Epithelial cell of umbilical artery (primary cell): ENCODE measurements around the gene CPT1B. TPM values are rescaled to one million over a fixed set of nuclear protein-coding genes. Genes with fewer than 3 reads are reported as not detected.

Source experiments
- total RNA-seq: library from RNA; depleted of rRNA; stranded (reverse); fragments of >200 nt; gene quantifications from 2 replicates; pipeline ENCODE4 v1.2.3, GENCODE V29; 2014

The CPT1B gene
- total RNA-seq, result 0.65 and 2.6 TPM in 2 replicates

DNA sequence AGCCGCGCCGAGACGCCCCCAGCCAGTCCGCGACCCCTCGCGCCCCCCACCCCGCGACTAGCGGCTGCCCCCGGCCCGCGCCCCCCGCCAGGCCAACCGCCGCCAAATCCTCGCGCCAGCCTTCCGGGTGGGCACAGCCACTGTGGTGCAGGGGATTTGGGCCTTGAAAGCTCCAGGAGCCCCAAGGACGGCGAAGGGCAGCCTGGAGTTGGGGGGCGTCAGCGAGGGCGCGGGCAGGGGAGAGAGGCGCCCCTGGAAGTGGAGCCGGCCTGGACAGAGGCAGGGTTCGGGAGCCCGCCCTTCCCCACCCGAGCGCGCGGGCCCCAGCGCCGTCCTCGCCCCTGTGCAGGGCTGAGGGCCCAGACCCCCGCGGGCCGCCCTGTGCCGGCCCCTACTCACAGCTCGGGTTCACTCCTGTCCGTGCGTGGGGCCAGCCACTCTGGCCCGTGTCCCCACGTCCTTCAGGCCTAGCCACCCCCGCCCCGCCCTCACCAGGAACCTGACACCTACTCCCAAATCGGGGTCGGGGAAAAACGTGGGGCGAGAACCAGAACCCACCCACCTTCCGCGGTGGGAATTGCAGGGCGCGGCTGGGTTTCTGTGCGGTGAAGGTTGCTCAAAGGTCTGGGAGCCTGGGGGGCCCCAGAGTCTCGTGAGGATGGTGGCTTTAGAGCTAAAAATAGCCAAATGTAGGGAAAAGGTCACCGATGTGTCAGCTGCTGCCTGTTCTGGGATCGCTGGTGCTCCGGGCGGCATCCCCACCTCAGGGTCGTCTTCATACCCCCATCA is at the start of gene CPT1B:
CPT1B (minus strand) TSS at position 441 of the 789 bp plus-strand sequence. CDS start 512 bp downstream, outside the sequence.

DNA sequence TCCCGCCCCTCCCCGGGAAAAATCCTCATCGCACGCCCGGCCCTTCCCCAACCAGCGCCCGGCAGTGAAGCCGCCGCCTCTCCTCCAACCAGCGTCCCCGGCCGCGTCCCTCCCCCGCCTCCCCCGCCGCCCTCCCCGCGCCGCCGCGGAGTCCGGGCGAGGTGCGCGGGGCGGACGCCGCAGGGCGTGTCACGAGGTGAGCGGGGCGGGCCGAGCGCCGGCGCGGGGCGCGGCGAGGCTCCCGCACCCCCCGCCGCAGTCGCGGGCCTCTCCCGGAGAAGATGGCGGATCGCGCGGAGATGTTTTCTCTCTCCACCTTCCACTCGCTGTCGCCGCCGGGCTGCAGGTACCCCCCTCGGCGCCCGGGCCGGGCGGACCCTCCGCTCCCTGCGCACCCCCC is 22.3 kb upstream of the CPT1B start, which contains the start of gene MAPK8IP2:
MAPK8IP2 (plus strand) TSS at position 256 of the 400 bp plus-strand sequence; CDS start at position 282, 26 bp downstream.

DNA sequence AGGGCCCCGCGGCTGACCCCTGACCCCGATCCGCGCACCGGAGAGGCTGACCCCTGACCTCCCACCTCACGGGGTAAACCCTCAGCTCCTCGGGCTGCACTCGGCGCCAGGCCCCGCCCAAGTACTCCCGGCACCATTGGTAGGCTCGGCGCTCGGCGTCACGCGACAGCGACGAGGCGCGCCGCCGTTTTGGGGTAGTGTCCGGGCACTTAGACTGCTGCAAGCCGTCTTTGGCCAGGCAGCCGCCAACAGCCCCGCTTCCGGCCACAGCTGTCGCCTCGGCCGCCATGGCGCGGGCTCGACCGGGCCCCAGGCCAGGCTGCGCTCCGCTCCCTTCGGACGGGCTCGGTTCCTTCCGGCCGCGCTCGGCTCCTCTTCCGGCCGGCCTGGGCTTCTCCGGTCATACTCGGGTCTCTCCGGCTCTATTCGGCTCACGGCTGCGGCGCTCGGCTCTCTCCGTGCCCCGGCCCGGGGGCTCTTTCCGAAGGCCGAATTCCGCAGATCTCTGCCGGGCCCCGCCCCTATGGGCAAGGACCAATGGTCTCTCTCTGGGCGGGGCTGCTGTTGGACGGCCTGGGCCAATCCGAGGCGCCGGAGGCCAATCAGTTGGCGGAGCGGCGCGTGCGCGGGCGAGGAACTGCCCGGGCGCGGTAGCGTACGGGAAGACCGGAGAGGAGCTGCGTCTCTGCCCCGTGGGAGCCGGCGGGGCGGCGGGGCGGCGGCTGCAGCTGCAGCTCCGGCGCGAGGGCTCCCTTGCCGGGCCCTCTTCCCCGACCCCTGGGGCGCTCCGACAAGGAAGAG is 4.5 kb upstream of the CPT1B start, which contains the start of gene CHKB:
CHKB (minus strand) TSS at position 357 of the 801 bp plus-strand sequence; CDS start at position 289, 68 bp downstream.

DNA sequence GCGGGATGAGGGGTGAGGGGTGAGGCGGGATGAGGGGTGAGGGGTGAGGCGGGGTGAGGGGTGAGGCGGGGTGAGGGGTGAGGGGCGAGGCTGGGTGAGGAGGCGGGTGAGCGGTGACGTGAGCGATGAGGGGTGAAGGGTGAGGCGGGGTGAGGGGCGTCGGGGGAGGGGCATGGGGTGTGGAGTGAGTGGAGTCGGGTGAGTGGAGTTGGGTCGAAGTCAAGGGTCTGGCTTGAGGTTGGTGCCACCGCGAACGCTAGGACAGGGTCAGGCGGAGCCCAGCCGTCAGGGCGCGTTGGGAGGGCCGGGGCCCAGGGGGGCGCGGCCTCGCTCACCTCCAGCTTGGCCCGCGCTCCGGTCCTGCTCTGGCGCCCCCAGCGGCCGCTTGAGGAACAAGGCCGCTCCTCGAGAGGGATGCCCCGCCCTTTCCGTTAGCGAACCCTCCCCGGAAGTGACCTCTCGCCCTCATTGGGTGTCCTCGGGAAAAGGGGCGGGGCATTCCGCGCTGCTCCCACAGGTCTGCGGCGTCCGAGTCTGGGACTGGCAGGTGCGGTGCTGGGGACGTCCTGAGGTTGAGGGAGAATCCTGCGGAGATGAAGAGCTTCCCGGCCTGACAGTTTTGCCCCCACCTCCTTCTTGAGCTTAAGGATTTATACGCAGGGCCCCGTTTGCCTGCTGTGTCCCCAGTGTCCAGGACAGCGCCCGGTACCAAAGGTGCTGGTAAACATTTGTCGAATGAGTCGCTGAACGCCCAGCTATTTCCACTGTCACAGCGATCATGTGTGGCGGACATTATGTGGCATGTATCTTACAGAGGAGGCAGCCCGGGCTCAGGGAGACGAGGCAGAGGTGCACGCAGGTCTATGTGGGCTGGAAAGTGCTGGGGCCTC is 15.5 kb downstream of the CPT1B start, which contains the start of gene SYCE3:
SYCE3 (minus strand) TSS at position 397 of the 890 bp plus-strand sequence. CDS start 6,514 bp downstream, outside the sequence.

DNA sequence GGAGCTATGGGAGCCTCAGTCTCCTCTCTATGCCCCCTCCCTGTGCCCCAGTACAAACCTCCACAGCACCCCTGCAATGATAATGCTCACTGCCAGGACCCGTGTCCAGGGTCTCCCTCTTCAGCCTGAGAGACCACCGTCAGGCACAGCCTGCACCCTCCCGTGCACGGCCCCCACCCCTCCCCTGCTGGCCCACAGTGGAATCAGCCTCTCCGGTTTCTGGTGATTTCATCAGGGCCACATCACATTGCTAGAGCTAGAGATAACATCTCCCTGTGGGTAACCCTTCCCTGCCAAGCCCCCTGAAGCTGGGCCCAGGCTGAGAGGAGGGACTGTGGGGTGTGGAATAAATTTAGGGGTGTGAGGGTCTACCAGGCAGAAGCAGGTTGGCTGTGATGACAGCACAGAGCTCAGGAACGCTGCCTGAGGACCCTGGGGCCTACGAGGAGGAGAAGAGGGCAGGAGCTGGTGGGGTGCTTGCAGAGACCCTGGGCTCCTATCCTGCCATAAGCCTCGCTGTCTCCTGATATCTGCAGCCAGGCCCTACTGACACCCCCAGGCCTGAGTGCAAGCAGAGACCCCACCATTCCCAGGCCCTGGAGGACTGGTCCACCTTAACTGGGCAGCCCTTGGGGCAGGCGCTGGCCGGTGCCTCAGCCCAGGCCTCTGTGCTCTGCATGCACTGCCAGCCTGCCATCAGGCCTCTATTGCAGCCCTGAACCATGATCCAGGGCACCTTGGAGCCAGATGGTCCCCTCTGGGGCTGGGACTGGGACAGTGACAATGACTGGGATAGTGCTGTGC is 32.5 kb downstream of the CPT1B start, which contains the start of gene KLHDC7B:
KLHDC7B (plus strand) TSS at position 378 of the 804 bp plus-strand sequence; CDS start at position 723, 345 bp downstream.

DNA sequence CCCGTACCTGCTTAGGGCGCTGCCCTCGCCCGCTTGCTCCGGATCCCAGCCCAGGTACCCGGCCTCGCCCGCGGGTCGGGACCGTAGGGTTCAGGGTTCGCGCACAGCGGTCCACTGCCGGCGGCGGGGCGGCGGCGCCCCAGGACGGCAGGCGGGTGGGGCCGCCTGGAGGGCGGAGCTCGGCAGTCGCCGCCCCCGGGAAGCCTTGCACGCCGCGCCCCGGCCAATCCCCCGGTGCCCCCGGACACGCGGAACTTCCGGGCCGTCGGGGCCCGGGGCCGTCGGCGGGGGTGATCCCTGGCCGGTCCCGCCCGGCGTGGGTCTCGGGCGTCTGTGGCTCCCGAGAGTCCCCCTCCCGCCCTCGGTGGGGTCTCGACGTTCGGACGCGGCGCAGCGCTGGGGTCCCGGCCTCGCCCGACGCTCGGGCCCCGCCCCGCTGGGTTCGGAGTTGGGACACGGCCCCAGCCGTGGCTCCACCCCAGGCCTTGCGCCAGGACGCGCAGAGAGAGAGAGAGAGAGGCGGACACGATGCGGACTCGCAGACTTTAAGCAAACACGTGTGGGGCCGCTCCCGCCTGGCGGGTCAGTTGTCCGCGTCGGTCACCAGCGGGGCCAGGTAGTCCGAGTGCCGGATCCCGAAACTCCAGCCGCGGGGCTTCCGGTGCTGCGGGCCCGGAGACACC is 48.2 kb downstream of the CPT1B start, which contains the start of gene TYMP:
TYMP (minus strand) TSS at position 116 of the 683 bp plus-strand sequence. CDS start 303 bp downstream, outside the sequence.

DNA sequence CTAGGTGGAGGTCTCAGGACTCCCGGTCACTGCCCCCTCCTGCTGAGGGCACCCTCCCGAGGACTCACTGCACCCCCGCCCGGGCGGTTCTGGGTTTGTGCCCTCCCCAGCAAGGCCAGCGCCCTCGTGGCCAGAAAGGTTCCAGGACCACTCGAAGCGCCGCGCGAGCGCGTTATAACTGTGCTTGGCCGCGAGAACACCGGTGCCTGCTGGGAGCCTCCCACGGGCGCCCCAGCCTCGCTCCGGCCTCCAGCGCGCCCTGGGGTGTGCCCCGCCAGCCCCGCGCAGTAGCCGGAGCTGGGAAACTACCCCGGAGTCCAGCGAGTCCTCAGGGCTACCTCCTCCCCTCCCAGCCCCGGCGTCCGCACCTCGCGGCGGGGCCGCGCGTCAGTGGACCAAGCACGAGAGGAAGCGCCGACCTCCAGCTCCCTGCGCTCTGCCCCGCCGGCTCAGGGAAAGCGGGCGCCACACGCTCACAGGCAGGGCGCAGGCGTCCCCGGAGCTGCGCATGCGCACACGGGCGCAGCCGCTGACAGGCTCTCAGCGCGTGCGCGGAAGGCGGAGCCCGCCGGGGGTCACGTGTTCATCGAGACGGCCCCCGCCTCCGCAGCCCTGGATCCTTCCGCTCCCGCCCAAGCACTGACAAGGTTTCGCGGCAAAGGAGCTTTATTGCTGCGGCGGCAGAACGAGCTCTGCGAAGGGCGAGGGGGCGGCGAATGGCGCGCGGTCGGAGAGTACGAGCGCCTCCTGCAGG is 52.9 kb downstream of the CPT1B start, which contains the start of gene SCO2:
SCO2 (minus strand) TSS at position 495 of the 754 bp plus-strand sequence. CDS start 1,187 bp downstream, outside the sequence.

Other genes with a start within 250 kb of the CPT1B start
- gene PPP6R2, start 235.1 kb downstream of the CPT1B start, total RNA-seq, result 44.5 and 58.5 TPM in 2 replicates
- gene SBF1, start 103.4 kb downstream of the CPT1B start, total RNA-seq, result 40.4 and 40.6 TPM in 2 replicates
- 0.46 and 0.97 TPM in 2 replicates for gene ADM2, start 96.9 kb downstream of the CPT1B start, total RNA-seq
- gene MIOX, start 91.6 kb downstream of the CPT1B start, total RNA-seq, result not detected in 2 replicates
- gene LMF2, start 70.7 kb downstream of the CPT1B start, total RNA-seq, result 21.8 and 22.2 TPM in 2 replicates
- 27.6 and 43.0 TPM in 2 replicates for gene NCAPH2, start 70.2 kb downstream of the CPT1B start, total RNA-seq
- 2.9 and 4.9 TPM in 2 replicates for gene SCO2, start 52.8 kb downstream of the CPT1B start, total RNA-seq
- 8.1 and 25.5 TPM in 2 replicates for gene TYMP, start 48.4 kb downstream of the CPT1B start, total RNA-seq
- gene KLHDC7B, start 32.5 kb downstream of the CPT1B start, total RNA-seq, result under 0.01 and 0.30 TPM in 2 replicates
- gene SYCE3, start 15.5 kb downstream of the CPT1B start, total RNA-seq, result not detected in 2 replicates
- 27.1 and 32.8 TPM in 2 replicates for gene CHKB, start 4.4 kb upstream of the CPT1B start, total RNA-seq
- 0.15 TPM in 1 of 2 replicates, not detected in the other for gene MAPK8IP2, start 22.4 kb upstream of the CPT1B start, total RNA-seq
- gene ARSA, start 49.7 kb upstream of the CPT1B start, total RNA-seq, result 10.2 and 10.7 TPM in 2 replicates
- 11.4 and 11.7 TPM in 2 replicates for gene SHANK3, start 94.4 kb upstream of the CPT1B start, total RNA-seq
- not detected in 2 replicates for gene ACR, start 159.8 kb upstream of the CPT1B start, total RNA-seq
- 2.6 and 4.1 TPM in 2 replicates for gene RABL2B, start 205.2 kb upstream of the CPT1B start, total RNA-seq